ENCODE measurements around the gene FCRL5.

DNA sequence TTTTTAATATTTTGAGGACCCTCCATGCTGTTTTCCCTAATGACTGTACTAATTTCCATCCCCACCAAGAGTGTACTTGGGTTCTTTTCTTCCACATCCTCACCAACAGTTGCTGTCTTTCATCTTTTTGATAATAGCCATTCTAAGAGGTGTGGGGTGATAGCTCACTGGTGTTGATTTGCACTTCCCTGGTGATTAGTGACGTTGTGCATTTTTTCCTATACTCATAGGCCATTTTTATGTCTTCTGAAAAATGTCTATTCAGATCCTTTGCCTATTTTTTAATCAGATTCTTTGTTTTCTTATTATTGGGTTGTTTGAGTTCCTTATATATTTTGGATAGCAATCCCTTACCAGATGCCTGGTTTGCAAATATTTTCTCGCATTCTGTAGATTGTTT lies 64.2 kb downstream of the FCRL5 start:
- TF ChIP-seq, protein P1, sequence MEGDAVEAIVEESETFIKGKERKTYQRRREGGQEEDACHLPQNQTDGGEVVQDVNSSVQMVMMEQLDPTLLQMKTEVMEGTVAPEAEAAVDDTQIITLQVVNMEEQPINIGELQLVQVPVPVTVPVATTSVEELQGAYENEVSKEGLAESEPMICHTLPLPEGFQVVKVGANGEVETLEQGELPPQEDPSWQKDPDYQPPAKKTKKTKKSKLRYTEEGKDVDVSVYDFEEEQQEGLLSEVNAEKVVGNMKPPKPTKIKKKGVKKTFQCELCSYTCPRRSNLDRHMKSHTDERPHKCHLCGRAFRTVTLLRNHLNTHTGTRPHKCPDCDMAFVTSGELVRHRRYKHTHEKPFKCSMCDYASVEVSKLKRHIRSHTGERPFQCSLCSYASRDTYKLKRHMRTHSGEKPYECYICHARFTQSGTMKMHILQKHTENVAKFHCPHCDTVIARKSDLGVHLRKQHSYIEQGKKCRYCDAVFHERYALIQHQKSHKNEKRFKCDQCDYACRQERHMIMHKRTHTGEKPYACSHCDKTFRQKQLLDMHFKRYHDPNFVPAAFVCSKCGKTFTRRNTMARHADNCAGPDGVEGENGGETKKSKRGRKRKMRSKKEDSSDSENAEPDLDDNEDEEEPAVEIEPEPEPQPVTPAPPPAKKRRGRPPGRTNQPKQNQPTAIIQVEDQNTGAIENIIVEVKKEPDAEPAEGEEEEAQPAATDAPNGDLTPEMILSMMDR (IDR thresholded peaks at IDR 0.05): no peak
- TF ChIP-seq POLR2A (IDR thresholded peaks at IDR 0.05): no peak
